Myometrial cell (primary cell): Measurements from ENCODE around the gene SVIP. TPM values are rescaled to one million over a fixed set of nuclear protein-coding genes. Genes with fewer than 3 reads are reported as not detected.

Experiments
- total RNA-seq: library from RNA; depleted of rRNA; stranded (reverse); fragments of >200 nt; gene quantifications from 2 replicates; pipeline ENCODE4 v1.2.3, GENCODE V29; 2015

Gene SVIP
- 3.4 and 5.8 TPM in 2 replicates for total RNA-seq

GRCh38 chr11:22829231-22830081, at the start of gene SVIP:
Gene SVIP (minus strand): TSS chr11:22829801. CDS start chr11:22829748, 53 bp downstream.

GRCh38 chr11:22860241-22860640, 30.6 kb upstream of the SVIP start, which contains the start of gene CCDC179:
Gene CCDC179 (minus strand): TSS chr11:22860474. CDS start chr11:22860421, 53 bp downstream.

Other genes with a start within 250 kb of the SVIP start
- 6.7 and 9.2 TPM in 2 replicates for gene FANCF, start 204.0 kb downstream of the SVIP start, total RNA-seq
- gene GAS2, start 163.2 kb downstream of the SVIP start, total RNA-seq = 0.53 and 2.3 TPM in 2 replicates
- gene CCDC179, start 30.7 kb upstream of the SVIP start, total RNA-seq = not detected in 2 replicates